ENCODE results near the gene FAM181B.
A peak's percentile ranks its signal among the peaks of the same experiment; 100 is the strongest.

FAM181B gene, protein sequence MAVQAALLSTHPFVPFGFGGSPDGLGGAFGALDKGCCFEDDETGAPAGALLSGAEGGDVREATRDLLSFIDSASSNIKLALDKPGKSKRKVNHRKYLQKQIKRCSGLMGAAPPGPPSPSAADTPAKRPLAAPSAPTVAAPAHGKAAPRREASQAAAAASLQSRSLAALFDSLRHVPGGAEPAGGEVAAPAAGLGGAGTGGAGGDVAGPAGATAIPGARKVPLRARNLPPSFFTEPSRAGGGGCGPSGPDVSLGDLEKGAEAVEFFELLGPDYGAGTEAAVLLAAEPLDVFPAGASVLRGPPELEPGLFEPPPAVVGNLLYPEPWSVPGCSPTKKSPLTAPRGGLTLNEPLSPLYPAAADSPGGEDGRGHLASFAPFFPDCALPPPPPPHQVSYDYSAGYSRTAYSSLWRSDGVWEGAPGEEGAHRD

DNA sequence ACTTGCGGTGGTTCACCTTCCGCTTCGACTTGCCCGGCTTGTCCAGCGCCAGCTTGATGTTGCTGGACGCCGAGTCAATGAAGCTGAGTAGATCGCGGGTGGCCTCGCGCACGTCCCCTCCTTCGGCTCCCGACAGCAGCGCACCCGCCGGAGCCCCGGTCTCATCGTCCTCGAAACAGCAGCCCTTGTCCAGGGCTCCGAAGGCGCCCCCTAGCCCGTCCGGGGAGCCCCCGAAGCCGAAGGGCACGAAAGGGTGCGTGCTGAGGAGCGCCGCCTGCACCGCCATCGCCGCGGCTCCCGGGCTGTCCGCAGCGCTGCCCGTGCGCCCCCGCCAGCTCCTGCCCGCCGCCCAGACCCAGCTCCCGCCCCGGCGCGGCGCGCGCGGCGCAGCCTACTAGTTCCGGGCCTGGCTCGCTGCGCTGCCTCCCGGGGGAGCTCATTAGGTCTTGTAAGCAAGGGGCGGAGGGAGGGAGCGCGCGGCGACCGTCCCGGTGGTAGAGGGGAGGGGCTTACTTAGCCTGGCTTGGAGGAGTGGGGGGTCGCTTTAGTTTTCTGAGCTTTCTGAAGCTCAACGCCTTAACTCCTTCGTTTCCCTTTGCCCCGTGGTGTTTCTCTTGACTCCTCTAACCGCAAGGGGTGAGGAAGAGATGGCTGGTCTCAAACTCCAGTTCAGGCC is at the start of gene FAM181B:
FAM181B (minus strand) TSS at position 421 of the 676 bp plus-strand sequence; CDS start at position 286, 135 bp downstream.
- no peak for DNase-seq (ENCODE audit: low read depth in 2 of 3, low spot score in 1 of 3)

DNA sequence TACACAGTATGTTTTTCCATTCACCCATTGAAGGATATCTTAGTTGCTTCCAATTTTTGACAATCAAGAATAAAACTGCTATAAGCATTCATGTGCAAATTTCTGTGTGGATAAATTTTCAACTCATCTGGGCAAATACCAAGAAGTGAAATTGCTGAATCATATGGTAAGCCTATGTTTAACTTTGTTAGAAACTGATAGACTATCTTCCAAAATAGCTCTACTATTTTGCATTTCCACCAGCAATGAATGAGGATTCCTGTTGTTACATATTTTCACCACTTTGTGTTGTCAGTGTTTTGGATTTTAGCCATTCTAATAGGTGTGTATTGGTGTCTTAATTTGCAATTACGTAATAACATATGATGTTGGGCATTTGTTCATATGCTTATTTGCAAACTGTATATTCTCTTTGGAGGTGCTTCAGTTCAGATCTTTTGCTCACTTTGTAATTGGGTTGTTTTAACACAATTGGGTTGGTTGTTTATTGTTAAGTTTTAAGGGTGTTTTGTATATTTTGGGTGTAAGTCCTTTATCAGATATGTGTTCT is 49.2 kb upstream of the FAM181B start:
- DNase-seq (ENCODE audit: low read depth in 2 of 3, low spot score in 1 of 3) = no peak

DNA sequence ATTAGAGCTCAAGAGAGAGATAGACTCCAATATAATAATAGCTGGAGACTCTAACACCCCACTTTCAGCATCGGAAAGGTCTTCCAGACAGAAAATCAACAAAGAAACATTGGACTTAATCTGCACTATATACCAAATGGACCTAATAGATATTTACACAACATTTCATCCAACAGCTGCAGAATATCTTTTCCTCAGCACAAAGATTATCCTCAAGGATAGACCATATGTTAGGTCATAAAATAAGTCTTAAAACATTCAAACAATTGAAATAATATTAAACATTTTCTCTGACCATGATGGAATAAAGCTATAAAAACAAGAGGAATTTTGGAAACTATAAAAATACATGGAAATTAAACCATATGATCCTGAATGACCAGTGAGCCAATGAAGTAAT is 45.1 kb upstream of the FAM181B start:
- DNase-seq (ENCODE audit: low read depth in 2 of 3, low spot score in 1 of 3) = no peak

DNA sequence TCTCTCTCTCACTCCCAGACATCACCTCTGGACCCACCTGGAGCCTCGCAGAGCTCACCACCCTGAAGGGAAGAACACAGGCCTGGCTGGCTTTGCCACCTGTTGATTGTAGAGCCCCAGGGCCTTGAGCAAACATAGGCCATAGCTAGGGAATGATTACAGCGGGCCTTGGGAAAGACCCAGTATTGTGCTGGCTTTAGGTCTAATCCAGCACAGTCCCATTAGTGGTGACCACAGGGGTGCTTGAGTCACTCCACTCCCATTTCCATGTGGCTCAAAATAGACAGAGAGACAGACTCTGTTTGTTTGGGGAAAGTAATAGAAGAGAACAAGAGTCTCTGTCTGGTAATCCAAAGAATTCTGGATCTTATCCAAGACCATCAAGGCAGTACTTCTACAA is 42.7 kb upstream of the FAM181B start:
- DNase-seq (ENCODE audit: low read depth in 2 of 3, low spot score in 1 of 3) = no peak

DNA sequence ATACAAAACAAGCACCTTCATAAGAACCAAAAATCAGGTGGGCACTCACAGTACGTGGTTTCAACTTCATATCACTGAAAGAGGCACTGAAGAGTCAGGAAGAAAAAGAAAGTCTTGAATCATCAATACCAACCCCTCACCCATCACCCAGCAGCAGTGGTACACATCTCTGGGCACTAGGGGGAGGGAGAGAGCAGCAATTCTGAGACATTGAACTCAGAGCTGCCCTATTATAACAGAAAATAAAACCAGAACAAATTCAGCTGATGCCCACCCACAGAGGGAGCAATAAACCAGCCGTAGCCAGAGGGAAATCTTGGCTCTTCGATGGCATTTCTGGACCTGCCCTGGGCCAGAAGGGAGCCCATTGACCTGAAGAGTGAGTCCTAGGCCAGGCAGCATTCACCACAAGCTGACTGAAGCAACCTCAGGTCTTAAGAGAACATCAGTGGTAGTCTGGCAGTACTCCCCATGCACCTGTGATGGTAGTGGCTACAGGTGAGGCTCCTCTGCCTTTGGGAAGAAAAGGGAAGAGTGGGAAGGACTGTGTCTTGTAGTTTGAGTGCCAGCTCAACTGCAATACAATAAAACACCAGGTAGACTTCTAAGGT is 42.2 kb upstream of the FAM181B start:
- DNase-seq (ENCODE audit: low read depth in 2 of 3, low spot score in 1 of 3) = peak; percentile 3 to 32 (median 20)

DNA sequence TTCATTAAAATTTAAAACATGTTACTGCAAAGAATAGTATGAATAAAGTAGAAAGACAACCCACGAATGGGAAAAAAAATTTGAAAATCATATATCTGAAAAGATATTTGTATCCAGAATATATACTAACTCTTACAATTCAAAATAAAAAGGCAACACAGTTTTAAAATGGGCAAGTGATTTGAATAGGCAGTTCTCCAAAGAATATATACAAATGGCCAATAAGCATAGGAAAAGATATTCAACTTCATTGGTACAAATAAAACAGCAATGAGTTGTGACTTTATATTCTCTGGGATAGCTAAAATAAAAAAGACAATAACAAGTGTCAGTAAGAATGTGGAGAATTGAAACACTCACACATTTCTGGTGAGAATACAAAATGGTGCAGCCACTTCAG is 41.6 kb upstream of the FAM181B start:
- no peak for DNase-seq (ENCODE audit: low read depth in 2 of 3, low spot score in 1 of 3)

DNA sequence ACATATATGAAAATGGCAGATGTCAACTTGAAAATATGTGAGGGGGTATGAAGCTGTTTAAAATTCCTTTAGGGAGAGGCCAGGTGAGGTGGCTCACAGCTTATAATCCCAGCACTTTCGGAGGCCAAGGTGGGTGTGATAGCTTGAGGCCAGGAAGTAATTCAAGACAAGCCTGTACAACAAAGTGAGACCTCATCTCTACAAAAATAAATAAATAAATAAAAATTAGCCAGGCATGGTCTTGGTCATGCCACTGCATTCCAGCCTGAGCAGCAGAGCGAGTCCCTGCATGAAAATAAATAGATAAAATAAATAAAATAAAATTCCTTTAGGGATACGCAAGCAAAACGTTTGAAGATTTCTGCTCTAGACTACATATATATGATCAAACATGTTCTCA is 38.1 kb upstream of the FAM181B start:
- no peak for DNase-seq (ENCODE audit: low read depth in 2 of 3, low spot score in 1 of 3)

DNA sequence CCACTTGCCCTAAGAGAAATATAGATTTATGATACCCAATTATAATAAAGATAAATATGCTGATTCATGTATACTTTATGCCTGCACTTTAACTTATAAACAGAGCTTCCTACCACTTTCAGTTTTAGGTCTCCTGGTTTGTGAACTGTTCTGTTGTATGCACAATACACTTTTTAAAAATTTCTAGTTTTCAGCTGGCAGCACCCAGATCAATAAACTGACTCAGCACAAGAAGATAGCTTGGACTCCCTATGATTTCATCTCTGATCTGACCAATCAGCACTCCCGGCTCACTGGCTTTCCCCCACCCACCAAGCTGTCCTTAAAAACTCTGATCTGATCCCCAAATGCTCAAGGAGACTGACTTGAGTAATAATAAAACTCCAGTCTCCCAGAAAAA is 33.5 kb upstream of the FAM181B start:
- no peak for DNase-seq (ENCODE audit: low read depth in 2 of 3, low spot score in 1 of 3)

DNA sequence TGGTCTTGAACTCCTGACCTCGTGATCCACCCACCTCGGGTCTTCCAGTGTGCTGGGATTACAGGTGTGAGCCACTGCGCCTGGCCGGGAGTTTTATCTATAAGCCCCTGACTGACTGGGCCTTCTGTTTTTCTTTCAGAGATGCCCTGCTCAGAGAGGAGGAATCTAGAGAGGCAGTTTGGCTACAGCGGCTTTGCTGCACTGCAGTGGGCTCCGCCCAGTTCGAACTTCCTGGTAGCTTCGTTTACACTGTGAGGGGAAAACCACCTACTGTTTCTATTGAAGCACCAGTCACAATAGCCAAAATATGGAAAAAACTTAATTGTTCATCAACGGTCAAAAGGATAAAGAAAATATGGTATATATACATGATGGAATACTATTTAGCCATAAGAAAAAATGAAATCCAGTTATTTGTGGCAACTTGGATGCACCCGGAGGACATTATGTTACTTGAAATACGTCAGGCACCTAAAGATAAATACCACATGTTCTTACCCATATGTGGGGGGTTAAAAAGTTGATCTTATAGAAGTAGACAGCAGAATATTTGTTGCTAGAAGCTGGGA is 31.9 kb upstream of the FAM181B start:
- DNase-seq (ENCODE audit: low read depth in 2 of 3, low spot score in 1 of 3) = no peak

DNA sequence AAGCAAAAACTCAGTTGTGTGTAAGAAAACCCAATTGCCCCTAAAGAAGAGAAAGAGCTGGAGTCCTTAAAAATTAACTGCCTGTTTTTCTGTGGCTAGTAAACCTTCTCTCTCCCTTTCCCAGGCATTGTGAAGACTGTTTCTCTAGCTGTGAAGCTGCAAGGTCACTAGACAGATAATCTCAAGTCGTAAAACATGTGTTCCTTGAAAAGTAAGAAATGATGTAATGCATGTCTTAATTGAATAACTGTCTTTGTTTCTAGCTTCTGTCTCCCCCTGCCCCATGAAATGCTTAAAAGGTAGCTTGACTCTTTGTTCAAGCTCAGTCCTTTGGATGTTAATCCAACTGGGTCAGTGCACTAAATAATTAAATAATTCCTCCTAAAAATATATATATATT is 29.5 kb upstream of the FAM181B start:
- DNase-seq (ENCODE audit: low read depth in 2 of 3, low spot score in 1 of 3) = no peak

DNA sequence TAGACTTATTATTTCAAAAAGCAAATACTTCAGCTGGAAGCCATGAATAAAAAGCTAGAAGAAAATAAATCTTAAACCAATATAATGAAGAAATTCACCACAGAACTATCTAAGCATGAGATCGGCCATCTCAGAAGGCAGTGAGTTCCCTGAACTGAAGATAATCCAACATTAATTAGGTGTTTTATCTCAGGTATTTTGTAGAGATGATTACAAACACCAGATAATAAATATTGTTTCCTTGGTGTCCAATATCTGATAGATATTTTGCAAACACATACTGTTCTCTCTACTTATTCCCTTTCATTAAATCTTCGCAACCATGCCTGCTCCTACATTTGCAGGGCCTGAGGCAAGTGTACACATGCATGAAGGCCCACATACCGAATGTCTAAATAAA is 26.0 kb upstream of the FAM181B start:
- DNase-seq (ENCODE audit: low read depth in 2 of 3, low spot score in 1 of 3) = no peak

DNA sequence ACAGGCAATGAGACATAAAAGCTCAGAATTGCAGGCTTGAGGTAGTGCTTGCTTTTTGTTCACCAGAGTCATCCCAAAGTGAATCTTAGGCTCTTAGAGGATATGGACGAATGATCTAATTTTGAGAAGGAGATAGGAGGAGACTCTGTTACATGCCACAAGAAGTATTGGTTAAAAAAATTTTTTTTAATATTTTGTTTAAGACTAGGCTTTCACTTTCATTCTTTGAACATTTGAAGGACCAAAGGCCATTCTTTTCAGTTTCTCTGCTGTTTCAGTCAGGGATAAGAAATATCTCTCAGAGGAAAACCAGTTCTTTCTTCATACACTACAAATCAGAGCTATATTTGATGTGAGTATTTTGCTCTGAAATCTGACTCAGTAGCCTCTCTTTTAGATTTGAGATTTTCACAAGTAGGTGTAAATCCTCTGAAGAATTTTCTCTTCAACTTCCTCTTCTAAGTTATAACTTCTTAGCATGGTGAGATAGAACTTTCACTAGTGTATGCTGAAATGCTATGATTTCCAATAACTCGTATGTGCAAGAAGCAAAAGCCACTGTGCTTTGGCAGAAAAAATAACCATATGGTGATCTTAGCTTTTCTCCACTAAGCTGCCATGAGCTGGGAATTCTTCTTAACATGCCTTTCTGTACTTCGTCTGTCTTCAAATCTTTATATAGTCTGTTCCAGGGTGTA is 24.1 kb upstream of the FAM181B start:
- DNase-seq (ENCODE audit: low read depth in 2 of 3, low spot score in 1 of 3) = no peak

DNA sequence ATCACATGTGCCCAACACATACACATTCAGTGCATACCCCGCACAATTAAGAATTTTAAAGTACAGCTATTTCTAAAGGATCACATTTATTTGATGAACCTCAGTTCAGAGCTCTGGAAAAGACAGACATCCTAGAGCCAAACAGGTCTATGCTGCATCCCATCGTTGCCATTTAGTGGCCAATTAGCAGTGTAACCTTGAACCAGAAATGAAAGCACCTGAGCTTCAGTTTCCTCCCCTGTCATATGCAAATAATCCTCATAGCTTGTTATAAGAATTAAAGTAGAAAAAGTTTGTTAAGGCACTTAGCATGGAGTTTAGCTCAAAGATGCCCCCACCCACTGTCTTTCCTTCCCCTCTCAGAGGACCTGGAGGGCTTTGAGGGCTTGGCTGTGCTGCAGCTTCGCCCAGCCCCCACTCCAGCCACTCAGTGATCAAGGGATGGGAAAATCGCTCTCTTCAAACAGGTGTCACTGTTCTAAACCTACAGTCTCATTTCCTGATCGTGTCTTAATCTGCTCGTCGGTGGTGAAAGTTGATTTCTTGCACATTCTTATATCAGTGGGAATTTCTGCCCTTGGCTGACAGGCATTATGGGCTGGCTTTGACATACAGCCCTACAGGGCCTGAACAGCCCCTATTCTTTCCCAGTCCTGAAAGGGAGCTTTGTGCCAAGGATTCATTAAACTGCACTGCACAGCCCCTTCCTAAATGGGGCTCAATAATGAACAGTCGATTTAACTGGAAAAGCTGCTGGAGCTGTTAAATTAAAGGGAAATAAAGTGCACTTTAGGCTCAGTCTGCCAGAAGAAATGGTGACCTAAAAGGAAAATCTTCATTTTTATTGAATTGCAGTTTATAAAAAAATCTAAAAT is 23.3 kb upstream of the FAM181B start:
- no peak for DNase-seq (ENCODE audit: low read depth in 2 of 3, low spot score in 1 of 3)

DNA sequence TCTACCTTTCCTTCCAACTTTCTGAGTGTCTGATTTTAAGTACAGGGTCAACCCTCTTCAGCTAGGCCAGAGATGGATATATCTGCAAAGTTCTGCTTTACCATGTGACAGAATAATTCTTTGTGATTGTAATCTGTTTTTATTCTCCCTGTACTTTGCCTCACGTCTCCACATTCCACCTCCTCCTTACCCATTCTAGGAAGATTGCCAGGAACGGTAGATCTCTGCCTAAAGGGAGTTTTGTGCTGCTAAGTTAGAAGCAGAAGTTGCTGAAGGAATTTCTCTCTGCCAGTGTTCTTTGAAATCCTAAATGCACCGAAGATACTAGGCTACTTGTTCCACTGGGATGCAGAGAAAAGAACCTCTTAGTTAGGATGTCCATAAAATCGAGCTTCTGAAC is 20.7 kb upstream of the FAM181B start:
- DNase-seq (ENCODE audit: low read depth in 2 of 3, low spot score in 1 of 3) = no peak

DNA sequence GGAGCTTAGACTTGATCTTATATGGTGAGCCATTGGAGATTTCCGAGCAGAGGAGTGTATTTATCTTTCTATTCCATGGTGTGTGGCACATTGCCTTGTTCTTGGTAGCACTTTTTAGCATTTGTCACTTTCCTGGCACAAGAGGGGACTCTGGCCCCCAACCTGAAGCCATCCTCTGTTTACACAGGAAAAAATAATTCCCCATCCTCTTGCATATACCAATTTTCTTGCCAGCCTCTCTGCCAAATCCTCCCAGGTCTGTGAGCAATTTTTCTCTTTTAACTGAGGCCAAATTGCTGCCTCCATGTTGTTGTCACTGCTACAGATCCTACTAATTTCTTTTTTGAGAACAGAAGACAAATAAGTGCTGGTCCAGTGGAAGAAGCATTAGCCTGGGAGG is 20.3 kb upstream of the FAM181B start:
- no peak for DNase-seq (ENCODE audit: low read depth in 2 of 3, low spot score in 1 of 3)

DNA sequence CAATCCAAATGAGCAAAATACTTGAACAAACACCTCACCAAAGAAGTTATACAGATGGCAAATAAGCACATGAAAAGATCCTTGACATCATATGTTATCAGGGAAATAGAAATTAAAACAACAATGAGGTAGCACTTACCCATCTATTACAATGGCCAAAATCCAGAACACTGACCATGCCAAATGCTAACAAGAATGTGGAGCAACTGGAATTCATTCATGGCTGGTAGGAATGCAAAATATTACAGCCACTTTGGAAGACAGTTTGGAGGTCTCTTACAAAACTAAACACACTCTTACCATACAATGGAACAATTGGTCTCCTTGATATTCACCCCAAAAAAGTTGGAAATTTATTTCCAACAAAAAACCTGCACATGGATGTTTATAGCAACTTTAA is 19.1 kb upstream of the FAM181B start:
- DNase-seq (ENCODE audit: low read depth in 2 of 3, low spot score in 1 of 3) = no peak

DNA sequence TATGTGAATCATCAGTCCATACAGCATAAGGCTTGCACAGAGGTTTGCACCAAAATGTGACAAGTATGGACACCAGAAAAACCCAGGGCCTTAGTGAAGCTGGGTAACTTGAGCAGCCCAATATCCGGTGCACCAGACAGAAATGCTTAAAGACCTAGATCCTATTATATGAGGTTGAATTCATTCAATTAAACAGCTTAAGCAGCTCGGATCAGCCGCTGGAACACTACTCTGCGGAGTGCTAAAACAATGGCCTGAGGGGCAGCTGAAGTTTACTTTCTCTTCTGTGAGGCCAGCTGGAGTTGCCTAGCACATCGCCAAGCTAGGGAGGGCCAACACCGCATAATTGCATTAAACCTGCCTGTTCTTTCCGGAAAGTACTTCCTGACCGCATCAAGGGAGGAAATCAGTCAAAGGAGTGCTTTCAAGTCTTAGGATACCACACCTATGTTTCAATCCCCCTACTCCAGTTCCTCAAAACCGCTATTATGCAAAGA is 17.0 kb upstream of the FAM181B start:
- no peak for DNase-seq (ENCODE audit: low read depth in 2 of 3, low spot score in 1 of 3)

DNA sequence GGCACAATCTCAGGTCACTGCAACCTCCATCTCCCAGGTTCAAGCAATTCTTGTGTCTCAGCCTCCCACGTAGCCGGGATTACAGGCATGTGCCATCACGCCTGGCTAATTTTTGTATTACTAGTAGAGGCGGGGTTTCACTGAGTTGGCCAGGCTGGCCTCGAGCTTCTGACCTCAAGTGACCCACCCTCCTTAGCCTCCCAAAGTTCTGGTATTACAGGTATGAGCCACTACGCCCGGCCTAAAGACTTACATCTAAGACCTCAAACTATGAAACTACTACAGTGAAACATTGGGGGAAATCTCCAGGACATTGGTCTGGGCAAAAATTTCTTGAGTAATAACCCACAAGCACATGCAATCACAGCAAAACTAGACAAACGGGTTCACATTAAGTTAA is 13.8 kb upstream of the FAM181B start:
- DNase-seq (ENCODE audit: low read depth in 2 of 3, low spot score in 1 of 3) = no peak

DNA sequence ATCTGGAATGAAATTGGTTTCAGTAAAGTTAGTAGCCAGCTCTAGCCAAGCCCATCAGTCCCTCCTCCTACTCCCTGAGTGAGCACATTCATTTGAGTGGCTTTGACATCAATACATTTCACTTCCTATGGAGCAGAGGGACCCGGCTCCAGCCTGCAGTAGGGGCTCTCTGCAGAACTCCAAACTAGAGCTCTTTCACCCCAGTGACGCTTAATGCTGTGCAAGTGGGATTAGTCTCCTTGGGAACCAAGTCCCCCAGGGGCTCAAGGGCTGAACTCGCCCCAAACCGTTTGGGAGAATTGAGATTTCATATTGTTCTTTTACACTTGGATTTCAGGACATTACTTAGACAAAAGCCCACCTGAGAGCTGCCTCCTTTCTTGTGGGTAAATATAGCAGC is 4.4 kb upstream of the FAM181B start:
- DNase-seq (ENCODE audit: low read depth in 2 of 3, low spot score in 1 of 3) = no peak

DNA sequence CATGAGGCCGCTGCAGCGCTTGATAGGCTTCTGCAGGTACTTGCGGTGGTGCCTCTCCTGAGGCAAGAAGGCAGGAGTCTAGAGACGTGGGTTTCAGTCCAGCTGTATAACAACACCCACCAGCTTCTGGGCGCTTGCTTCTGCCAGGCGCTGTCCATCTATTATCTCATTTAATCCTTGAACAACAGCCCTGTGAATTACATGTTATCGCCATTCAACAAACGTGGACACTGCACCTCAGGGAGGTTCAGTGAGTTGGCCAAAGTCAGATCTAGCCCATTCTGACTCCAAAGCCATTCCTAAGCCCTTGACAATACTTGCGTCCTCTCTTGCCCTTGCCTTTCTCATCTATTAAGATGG is 436 bp upstream of the FAM181B start:
- no peak for DNase-seq (ENCODE audit: low read depth in 2 of 3, low spot score in 1 of 3)

All from stimulated activated CD4-positive, alpha-beta T cell treated with anti-CD3 and anti-CD28 coated beads, Interleukin-12 subunit alpha, Interleukin-12 subunit beta, amount 100 ng/mL, for 48 hours (primary cell).